ENCODE results near the gene TRPM5. TPM values are rescaled to one million over a fixed set of nuclear protein-coding genes. Genes with fewer than 3 reads are reported as not detected.

The TRPM5 gene
- total and polyA plus RNA-seq, 11 donors = not detected

DNA sequence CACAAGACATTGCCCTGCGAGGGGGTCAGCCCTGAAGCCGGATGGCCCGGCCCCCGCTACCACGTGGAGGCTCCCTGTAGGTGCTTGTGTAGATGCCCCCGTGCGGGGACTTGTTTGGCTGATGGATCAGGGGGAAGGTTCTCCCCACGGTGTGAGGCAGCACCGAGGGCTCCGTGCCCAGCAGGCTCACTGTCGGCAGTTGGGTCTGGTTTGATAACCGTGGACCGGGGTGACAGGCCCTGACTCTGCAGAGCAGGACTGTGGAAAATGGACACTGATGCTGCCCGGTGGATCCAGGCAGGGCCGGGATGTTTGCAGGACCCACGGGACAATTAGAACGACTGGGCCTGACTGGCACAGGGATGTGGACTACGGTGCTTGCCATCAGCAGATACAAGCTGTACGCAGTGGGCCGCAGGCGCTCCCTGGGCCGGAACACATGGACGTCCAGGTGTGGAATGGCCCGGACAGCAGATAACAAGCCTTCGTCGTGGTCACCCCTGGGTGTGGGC, 19.5 kb upstream of the TRPM5 start:
- intact Hi-C loops (cut with DNase I) = loop anchor here in 4 of 10 donors (5.0 kb wide), 2 partner anchors 48 to 53 kb away; no protein-coding TSS in a partner anchor

DNA sequence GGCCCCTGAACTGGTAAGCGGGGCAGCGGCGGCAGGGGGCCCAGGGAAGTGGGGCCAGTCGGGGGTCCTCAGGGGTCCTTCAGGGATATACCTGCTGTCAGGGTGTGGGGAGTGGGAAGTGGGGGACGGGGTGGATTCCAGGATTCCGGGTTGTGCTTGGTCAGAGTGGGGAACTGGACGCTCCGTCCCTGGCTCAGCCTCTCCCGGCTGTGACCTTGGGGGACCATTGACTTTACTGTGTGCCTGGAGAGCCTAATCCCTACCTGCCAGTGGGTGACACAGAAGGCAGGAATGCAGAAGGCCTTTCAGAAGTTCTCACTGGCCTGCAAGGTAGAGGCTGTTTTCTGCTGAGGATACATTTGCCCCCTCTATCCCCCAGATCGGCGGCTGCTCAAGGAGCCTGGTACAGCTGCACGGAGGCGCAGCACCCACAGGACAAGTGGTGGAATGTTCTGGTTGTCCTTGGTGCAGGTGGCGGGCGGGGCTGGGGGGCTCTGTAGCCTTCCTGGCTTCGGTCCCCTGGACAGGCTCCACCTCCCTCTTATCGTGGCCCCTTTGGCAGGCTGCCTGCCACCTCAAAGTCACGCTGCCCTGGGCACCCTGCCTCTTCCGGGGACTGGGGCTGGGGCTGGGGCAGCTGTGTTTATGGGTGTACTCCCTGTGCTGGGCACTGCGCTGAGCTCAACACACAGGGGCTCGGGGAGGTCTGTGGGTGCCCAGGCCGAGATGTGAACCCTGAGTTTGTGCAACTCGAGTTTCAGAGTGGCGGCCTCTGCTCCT, 18.9 kb upstream of the TRPM5 start:
- peak; percentile 79 to 90 (median 86) for ATAC-seq
- Histone ChIP-seq H3K27ac (peak overlapping the region; percentile 79 to 97 (median 89)), H3K27me3 (no peaks in the 10 kb centered on the region), H3K9me3 (no peaks in the 10 kb centered on the region), H3K4me1 (peaks cover 0 to 91% (median 37%) of the 10 kb centered on the region in 12 donors), H3K36me3 (no peaks in the 10 kb centered on the region), H3K4me3 (peak overlapping the region in 2 of 12 donors; percentile 2 to 8)
- intact Hi-C loops (cut with DNase I) = loop anchor here in 4 of 10 donors (5.0 kb wide), 2 partner anchors 49 to 54 kb away; no protein-coding TSS in a partner anchor
- 51 to 65% (median 57%) methylated on average over 15 to 24 of the region's 24 CpGs for WGBS, 4 donors
- TF ChIP-seq POLR2A (IDR thresholded peaks at IDR 0.05) = peak in 1 of 2 donors; percentile 29
- TF ChIP-seq, protein P1, sequence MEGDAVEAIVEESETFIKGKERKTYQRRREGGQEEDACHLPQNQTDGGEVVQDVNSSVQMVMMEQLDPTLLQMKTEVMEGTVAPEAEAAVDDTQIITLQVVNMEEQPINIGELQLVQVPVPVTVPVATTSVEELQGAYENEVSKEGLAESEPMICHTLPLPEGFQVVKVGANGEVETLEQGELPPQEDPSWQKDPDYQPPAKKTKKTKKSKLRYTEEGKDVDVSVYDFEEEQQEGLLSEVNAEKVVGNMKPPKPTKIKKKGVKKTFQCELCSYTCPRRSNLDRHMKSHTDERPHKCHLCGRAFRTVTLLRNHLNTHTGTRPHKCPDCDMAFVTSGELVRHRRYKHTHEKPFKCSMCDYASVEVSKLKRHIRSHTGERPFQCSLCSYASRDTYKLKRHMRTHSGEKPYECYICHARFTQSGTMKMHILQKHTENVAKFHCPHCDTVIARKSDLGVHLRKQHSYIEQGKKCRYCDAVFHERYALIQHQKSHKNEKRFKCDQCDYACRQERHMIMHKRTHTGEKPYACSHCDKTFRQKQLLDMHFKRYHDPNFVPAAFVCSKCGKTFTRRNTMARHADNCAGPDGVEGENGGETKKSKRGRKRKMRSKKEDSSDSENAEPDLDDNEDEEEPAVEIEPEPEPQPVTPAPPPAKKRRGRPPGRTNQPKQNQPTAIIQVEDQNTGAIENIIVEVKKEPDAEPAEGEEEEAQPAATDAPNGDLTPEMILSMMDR (IDR thresholded peaks at IDR 0.05) = no peak
- peak; percentile 81 to 90 (median 88) for DNase-seq

More for the DNA sequence above, 19.5 kb upstream of the TRPM5 start:
- ATAC-seq (peak; percentile 33 to 42 (median 36)), DNase-seq (peak in 4 of 5 donors; percentile 54 to 79 (median 72))
- Histone ChIP-seq H3K27me3 (no peaks in the 10 kb centered on the region), H3K27ac (peak overlapping the region; percentile 62 to 97 (median 89)), H3K4me1 (peaks cover 0 to 90% (median 37%) of the 10 kb centered on the region in 12 donors), H3K9me3 (no peaks in the 10 kb centered on the region), H3K36me3 (no peaks in the 10 kb centered on the region), H3K4me3 (peak overlapping the region in 2 of 12 donors; percentile 2 to 8)
- 53 to 58% (median 54%) methylated on average over 25 to 26 of the region's 26 CpGs for WGBS, 4 donors
- no peak for TF ChIP-seq POLR2A (IDR thresholded peaks at IDR 0.05)
- TF ChIP-seq, protein P1 (IDR thresholded peaks at IDR 0.05) = no peak

DNA sequence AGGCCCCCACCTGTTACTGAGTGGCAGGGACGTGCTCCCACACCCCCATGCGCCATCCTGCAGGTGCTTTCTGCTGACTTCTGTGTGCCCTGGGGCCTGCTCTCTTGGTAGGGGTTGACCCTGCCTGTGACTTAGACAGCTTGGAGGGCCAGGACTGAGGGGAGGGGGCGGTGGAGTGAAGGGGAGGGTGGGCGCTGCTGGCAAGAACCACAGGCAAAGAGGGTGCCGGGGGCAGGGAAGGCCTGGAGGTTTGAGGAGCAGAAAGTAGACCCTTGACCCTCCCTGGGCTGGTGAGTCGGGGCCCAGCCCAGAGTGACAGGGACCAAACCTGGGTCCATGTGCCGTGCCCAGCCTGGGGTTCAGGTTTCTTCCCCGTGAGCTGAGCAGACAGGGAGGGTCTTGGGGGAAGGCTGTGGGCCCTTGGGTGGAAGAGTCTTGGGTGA, 18.2 kb upstream of the TRPM5 start:
- intact Hi-C loops (cut with DNase I) = loop anchor here in 4 of 10 donors (5.0 kb wide), 2 partner anchors 50 to 55 kb away; no protein-coding TSS in a partner anchor
- WGBS, 4 donors = 77 to 92% (median 88%) methylated on average over 8 of the region's 8 CpGs

More for the DNA sequence above, 18.2 kb upstream of the TRPM5 start:
- no peak for TF ChIP-seq POLR2A (IDR thresholded peaks at IDR 0.05)
- TF ChIP-seq, protein P1 (IDR thresholded peaks at IDR 0.05) = no peak
- Histone ChIP-seq H3K9me3 (no peaks in the 10 kb centered on the region), H3K36me3 (no peaks in the 10 kb centered on the region), H3K4me3 (peak overlapping the region in 1 of 12 donors; percentile 4), H3K4me1 (peaks cover 0 to 87% (median 37%) of the 10 kb centered on the region in 12 donors), H3K27ac (peak overlapping the region; percentile 79 to 97 (median 89)), H3K27me3 (no peaks in the 10 kb centered on the region)
- ATAC-seq (no peak), DNase-seq (no peak)

Data from heart left ventricle (tissue), 16 donors.